Panc1 (cell line): ENCODE data around the gene HS3ST6.

Source experiments
- CTCF ChIP-seq: fragments of 450-650 bp; IDR thresholded peaks from 2 replicates; pipeline ENCODE4 v1.5.1; 2017; ENCODE audit warnings: mild to moderate bottlenecking
- POLR2AphosphoS5 ChIP-seq: IDR thresholded peaks from 2 replicates; pipeline ENCODE4 v1.6.1; 2012; ENCODE audit warnings: mild to moderate bottlenecking, low read depth, low read length, moderate library complexity
- SIN3A ChIP-seq: IDR thresholded peaks from 2 replicates; pipeline ENCODE4 v1.6.1; 2012; ENCODE audit warnings: low read depth, mild to moderate bottlenecking, low read length, moderate library complexity, borderline replicate concordance; ENCODE audit not compliant: insufficient read depth
- TCF7L2 ChIP-seq: IDR thresholded peaks from 2 replicates; pipeline ENCODE4 v1.6.1; 2011; ENCODE audit warnings: mild to moderate bottlenecking, low read depth, low read length, inconsistent platforms
- TF ChIP-seq, protein P1 (sequence below), 2 experiments: IDR thresholded peaks; 2 replicates each; pipeline ENCODE4 v1.6.1; 2011 to 2012; ENCODE audit warnings: low read depth in 2 of 2, control low read depth in 1 of 2, low read length in 1 of 2, mild to moderate bottlenecking in 1 of 2, moderate library complexity in 1 of 2; ENCODE audit not compliant: insufficient read depth in 1 of 2

- TF ChIP-seq CTCF: no peak
- TF ChIP-seq POLR2AphosphoS5: no peak
- TF ChIP-seq, protein P1, sequence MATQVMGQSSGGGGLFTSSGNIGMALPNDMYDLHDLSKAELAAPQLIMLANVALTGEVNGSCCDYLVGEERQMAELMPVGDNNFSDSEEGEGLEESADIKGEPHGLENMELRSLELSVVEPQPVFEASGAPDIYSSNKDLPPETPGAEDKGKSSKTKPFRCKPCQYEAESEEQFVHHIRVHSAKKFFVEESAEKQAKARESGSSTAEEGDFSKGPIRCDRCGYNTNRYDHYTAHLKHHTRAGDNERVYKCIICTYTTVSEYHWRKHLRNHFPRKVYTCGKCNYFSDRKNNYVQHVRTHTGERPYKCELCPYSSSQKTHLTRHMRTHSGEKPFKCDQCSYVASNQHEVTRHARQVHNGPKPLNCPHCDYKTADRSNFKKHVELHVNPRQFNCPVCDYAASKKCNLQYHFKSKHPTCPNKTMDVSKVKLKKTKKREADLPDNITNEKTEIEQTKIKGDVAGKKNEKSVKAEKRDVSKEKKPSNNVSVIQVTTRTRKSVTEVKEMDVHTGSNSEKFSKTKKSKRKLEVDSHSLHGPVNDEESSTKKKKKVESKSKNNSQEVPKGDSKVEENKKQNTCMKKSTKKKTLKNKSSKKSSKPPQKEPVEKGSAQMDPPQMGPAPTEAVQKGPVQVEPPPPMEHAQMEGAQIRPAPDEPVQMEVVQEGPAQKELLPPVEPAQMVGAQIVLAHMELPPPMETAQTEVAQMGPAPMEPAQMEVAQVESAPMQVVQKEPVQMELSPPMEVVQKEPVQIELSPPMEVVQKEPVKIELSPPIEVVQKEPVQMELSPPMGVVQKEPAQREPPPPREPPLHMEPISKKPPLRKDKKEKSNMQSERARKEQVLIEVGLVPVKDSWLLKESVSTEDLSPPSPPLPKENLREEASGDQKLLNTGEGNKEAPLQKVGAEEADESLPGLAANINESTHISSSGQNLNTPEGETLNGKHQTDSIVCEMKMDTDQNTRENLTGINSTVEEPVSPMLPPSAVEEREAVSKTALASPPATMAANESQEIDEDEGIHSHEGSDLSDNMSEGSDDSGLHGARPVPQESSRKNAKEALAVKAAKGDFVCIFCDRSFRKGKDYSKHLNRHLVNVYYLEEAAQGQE (IDR thresholded peaks at IDR 0.05; ENCODE audit: insufficient read depth in 1 of 2, low read depth in 2 of 2, low read length in 1 of 2): no peak
- no peak for TF ChIP-seq TCF7L2
- TF ChIP-seq SIN3A: no peak
These were observed 52.1 kb downstream of the HS3ST6 start for GRCh38 chr16:1865902-1866690.
